Neuronal stem cell (in vitro differentiated cells): ENCODE results near the gene KLF2.

Experiments used
- DNase-seq: peaks from one replicate; pipeline ENCODE4 v3.0.0-alpha.2; 2013; ENCODE audit warnings: low spot score
- H2AFZ ChIP-seq: one replicate; pipeline ENCODE4 v1.6.1; 2013; ENCODE audit warnings: mild to moderate bottlenecking, low read length, inconsistent platforms
- H2AK5ac ChIP-seq: 2 replicates; pipeline ENCODE4 v1.6.1; 2013; ENCODE audit warnings: low read depth, mild to moderate bottlenecking, inconsistent platforms, low read length, moderate library complexity, mixed read lengths
- H2BK120ac ChIP-seq: 2 replicates; pipeline ENCODE4 v1.6.1; 2013; ENCODE audit warnings: low read depth, mild to moderate bottlenecking, inconsistent platforms, low read length, moderate library complexity, mixed read lengths
- H2BK12ac ChIP-seq: one replicate; pipeline ENCODE4 v1.6.1; 2013; ENCODE audit warnings: low read length, inconsistent platforms
- H2BK15ac ChIP-seq: 2 replicates; pipeline ENCODE4 v1.6.1; 2013; ENCODE audit warnings: mild to moderate bottlenecking, low read length, inconsistent platforms, mixed read lengths
- H2BK5ac ChIP-seq: one replicate; pipeline ENCODE4 v1.6.1; 2013; ENCODE audit warnings: inconsistent platforms, mild to moderate bottlenecking, low read length, moderate library complexity
- H3K14ac ChIP-seq: one replicate; pipeline ENCODE4 v1.6.1; 2013; ENCODE audit warnings: low read length, inconsistent platforms
- H3K18ac ChIP-seq: 2 replicates; pipeline ENCODE4 v1.6.1; 2013; ENCODE audit warnings: low read length, inconsistent platforms
- H3K23ac ChIP-seq: 2 replicates; pipeline ENCODE4 v1.6.1; 2013; ENCODE audit warnings: low read depth, mild to moderate bottlenecking, mixed read lengths, low read length, inconsistent platforms; ENCODE audit not compliant: poor library complexity
- H3K27ac ChIP-seq: replicated peaks from 3 replicates; pipeline ENCODE4 v1.5.1; 2013; ENCODE audit warnings: low read length, inconsistent platforms
- H3K27me3 ChIP-seq, 3 experiments: 2 replicates each; pipeline ENCODE4 v1.6.1; 2013; ENCODE audit warnings: low read length in 3 of 3, mild to moderate bottlenecking in 2 of 3, inconsistent platforms in 1 of 3, low read depth in 1 of 3, mixed read lengths in 1 of 3, moderate library complexity in 1 of 3; ENCODE audit not compliant: control insufficient read depth in 3 of 3, insufficient read depth in 3 of 3
- H3K36me3 ChIP-seq, 2 donors: replicated peaks in 1 of 2; 2 replicates each; pipeline ENCODE4 v1.6.1; 2013; ENCODE audit warnings: low read length in 2 of 2; ENCODE audit not compliant: control insufficient read depth in 2 of 2, insufficient read depth in 2 of 2
- H3K4ac ChIP-seq: 2 replicates; pipeline ENCODE4 v1.6.1; 2013; ENCODE audit warnings: inconsistent platforms, mild to moderate bottlenecking, low read length, moderate library complexity
- H3K4me1 ChIP-seq, 2 donors: 1 replicate in 1 of 2; 2 replicates in 1 of 2; pipeline ENCODE4 v1.6.1; 2013; ENCODE audit warnings: low read length in 2 of 2, low read depth in 1 of 2; ENCODE audit not compliant: control insufficient read depth in 2 of 2, insufficient read depth in 1 of 2
- H3K4me2 ChIP-seq: one replicate; pipeline ENCODE4 v1.6.1; 2013; ENCODE audit warnings: mild to moderate bottlenecking, low read length, inconsistent platforms; ENCODE audit not compliant: insufficient read depth, poor library complexity, severe bottlenecking
- H3K4me3 ChIP-seq, 2 donors: 2 replicates each; pipeline ENCODE4 v1.5.1; 2013; ENCODE audit warnings: low read length in 2 of 2, mild to moderate bottlenecking in 2 of 2, inconsistent platforms in 1 of 2, moderate library complexity in 1 of 2
- H3K79me1 ChIP-seq: one replicate; pipeline ENCODE4 v1.6.1; 2013; ENCODE audit warnings: low read depth, mild to moderate bottlenecking, inconsistent platforms, low read length, moderate library complexity
- H3K9ac ChIP-seq: one replicate; pipeline ENCODE4 v1.6.1; 2013; ENCODE audit warnings: mild to moderate bottlenecking, low read depth, low read length, inconsistent platforms; ENCODE audit not compliant: poor library complexity
- H3K9me3 ChIP-seq, 2 donors: replicated peaks in 1 of 2; 2 replicates each; pipeline versions ENCODE3 to v1.6.1; 2013; ENCODE audit warnings: low read length in 2 of 2, mild to moderate bottlenecking in 2 of 2, inconsistent platforms in 1 of 2, low read depth in 1 of 2, mixed read lengths in 1 of 2, moderate library complexity in 1 of 2; ENCODE audit not compliant: control insufficient read depth in 2 of 2, insufficient read depth in 1 of 2
- H4K8ac ChIP-seq: one replicate; pipeline ENCODE4 v1.6.1; 2013; ENCODE audit warnings: low read depth, mild to moderate bottlenecking, inconsistent platforms, low read length, moderate library complexity
- H4K91ac ChIP-seq: one replicate; pipeline ENCODE4 v1.6.1; 2013; ENCODE audit warnings: low read length, low read depth, mild to moderate bottlenecking, inconsistent platforms; ENCODE audit not compliant: poor library complexity
- WGBS, 2 donors: extraction: QIAGEN DNeasy Blood & Tissue Kit; methylation state at CpG; one replicate each; pipeline ENCODE4 v1.1.7; 2013; ENCODE audit warnings: missing lambda C conversion rate in 2 of 2, mixed read lengths in 1 of 2; ENCODE audit not compliant: insufficient read length in 2 of 2, insufficient replicate concordance in 1 of 2; ENCODE audit errors: extremely low coverage in 2 of 2; 5-methylcytosine and 5-hydroxymethylcytosine counted together

Gene KLF2

DNA sequence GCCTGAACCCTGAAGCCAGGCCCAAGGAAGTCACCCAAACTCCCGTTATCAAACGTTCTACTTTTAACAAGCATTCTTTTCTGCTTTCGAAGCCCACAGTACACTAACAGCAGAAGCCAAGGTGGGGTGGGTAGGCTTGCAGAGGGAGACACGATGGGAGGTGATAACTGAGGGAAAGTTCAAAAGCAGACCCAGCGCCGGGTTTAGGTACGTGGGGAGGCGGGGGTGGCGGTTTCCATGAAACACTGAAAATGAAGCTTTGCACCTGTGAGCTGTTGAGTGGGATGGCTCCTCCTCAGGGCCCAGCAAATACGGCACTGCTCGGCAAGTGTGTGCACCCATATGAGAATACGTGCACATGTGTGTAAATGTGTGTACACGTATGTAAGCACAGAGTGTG lies 49.8 kb downstream of the KLF2 start:
- no CpG with 5 or more reads among the region's 13 CpGs for WGBS, 2 donors
- H2BK12ac ChIP-seq: no peak overlapping the region
- H3K18ac ChIP-seq: no peak overlapping the region
- H3K36me3 ChIP-seq: peaks cover 27 to 77% of the 10 kb centered on the region in 2 donors
- no peak overlapping the region for H2BK5ac ChIP-seq
- H3K27ac ChIP-seq: no peak overlapping the region
- H3K4me1 ChIP-seq: no peaks in the 10 kb centered on the region
- no peak overlapping the region for H3K14ac ChIP-seq
- H3K4me2 ChIP-seq: no peak overlapping the region
- H4K8ac ChIP-seq: no peak overlapping the region
- DNase-seq: no peak
- no peak overlapping the region for H2AK5ac ChIP-seq
- H3K9ac ChIP-seq: no peak overlapping the region
- no peaks in the 10 kb centered on the region for H3K9me3 ChIP-seq
- no peaks in the 10 kb centered on the region for H3K27me3 ChIP-seq
- no peak overlapping the region for H2BK15ac ChIP-seq
- H2BK120ac ChIP-seq: no peak overlapping the region
- no peak overlapping the region for H3K4ac ChIP-seq
- H3K79me1 ChIP-seq: peaks cover 2% of the 10 kb centered on the region
- no peak overlapping the region for H3K4me3 ChIP-seq
- H3K23ac ChIP-seq: no peak overlapping the region
- no peak overlapping the region for H4K91ac ChIP-seq
- H2AFZ ChIP-seq: no peak overlapping the region

DNA sequence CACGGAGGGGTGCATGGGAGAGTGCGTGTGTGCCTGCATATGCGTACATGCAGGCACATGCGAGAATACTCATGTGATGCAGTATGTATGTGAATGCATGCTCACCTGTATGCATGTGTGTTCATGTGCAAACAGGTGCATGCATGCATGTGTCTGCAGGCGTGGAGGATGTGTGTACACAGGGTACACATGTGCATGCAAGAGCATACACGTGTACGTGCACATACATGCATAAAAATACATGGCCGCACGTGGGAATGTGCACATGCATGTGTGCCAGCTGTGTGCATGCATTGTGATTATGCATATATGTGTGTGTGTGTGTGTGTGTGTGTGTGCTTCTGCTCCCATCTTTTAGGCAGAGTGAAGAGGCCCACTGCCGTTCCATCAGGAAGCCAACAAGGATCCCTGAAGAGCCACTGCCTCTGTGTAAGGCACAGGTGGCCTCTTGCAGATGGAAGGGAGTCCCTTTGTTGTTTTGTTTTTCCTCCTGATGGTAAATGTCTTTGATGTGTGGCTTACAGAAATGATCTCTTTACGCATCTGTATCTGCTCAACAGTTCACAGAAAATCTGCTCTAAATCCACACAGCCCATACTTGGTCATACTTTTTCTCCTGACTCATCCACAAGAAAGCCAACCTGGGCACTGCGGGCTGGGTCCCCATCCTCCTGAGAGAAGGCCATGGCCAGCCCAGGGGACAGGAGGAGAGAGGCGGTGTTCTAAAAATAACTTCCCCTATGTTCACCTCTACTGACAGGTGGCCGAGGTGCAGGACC lies 50.7 kb downstream of the KLF2 start:
- peak overlapping the region; percentile 54 for H2BK5ac ChIP-seq
- no peaks in the 10 kb centered on the region for H3K9me3 ChIP-seq
- H3K9ac ChIP-seq: no peak overlapping the region
- peaks cover 27 to 77% of the 10 kb centered on the region in 2 donors for H3K36me3 ChIP-seq
- no peaks in the 10 kb centered on the region for H3K27me3 ChIP-seq
- no peak overlapping the region for H3K4ac ChIP-seq
- WGBS, 2 donors: no CpG with 5 or more reads among the region's 14 CpGs
- H3K18ac ChIP-seq: no peak overlapping the region
- DNase-seq: no peak
- no peak overlapping the region for H3K27ac ChIP-seq
- H2AK5ac ChIP-seq: no peak overlapping the region
- no peaks in the 10 kb centered on the region for H3K4me1 ChIP-seq
- no peak overlapping the region for H4K91ac ChIP-seq
- no peak overlapping the region for H2BK15ac ChIP-seq
- H3K14ac ChIP-seq: no peak overlapping the region
- no peak overlapping the region for H2BK12ac ChIP-seq
- H3K4me2 ChIP-seq: no peak overlapping the region
- H2AFZ ChIP-seq: no peak overlapping the region
- H2BK120ac ChIP-seq: no peak overlapping the region
- no peak overlapping the region for H3K23ac ChIP-seq
- peak overlapping the region in 1 of 2 donors; percentile 15 for H3K4me3 ChIP-seq
- H3K79me1 ChIP-seq: peaks cover 4% of the 10 kb centered on the region
- no peak overlapping the region for H4K8ac ChIP-seq

DNA sequence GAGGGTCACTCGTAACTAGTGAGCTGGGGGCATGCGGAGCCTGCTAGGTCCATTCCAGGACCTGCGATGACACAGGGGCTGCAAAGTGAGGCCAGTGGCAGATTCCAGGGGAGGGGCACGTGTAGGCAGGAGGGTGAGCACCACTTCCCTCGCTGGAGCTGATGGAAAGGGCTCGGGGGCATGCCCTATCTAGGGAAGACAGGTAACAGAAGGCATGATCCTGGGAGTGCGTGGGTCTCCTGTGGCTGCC lies 51.2 kb downstream of the KLF2 start:
- Histone ChIP-seq H2BK15ac (no peak overlapping the region), H3K79me1 (peaks cover 5% of the 10 kb centered on the region), H3K36me3 (peaks cover 27 to 81% of the 10 kb centered on the region in 2 donors), H3K18ac (no peak overlapping the region), H2BK5ac (peak overlapping the region; percentile 54), H3K4me3 (no peak overlapping the region), H3K9ac (no peak overlapping the region), H2BK120ac (no peak overlapping the region), H2AFZ (no peak overlapping the region), H3K4ac (no peak overlapping the region), H3K9me3 (no peaks in the 10 kb centered on the region), H4K91ac (no peak overlapping the region), H3K4me1 (no peaks in the 10 kb centered on the region), H3K14ac (no peak overlapping the region), H3K27me3 (no peaks in the 10 kb centered on the region), H2AK5ac (no peak overlapping the region), H4K8ac (no peak overlapping the region), H3K23ac (no peak overlapping the region), H3K4me2 (no peak overlapping the region), H3K27ac (no peak overlapping the region), H2BK12ac (no peak overlapping the region)
- no CpG with 5 or more reads among the region's 7 CpGs for WGBS, 2 donors
- DNase-seq: no peak

DNA sequence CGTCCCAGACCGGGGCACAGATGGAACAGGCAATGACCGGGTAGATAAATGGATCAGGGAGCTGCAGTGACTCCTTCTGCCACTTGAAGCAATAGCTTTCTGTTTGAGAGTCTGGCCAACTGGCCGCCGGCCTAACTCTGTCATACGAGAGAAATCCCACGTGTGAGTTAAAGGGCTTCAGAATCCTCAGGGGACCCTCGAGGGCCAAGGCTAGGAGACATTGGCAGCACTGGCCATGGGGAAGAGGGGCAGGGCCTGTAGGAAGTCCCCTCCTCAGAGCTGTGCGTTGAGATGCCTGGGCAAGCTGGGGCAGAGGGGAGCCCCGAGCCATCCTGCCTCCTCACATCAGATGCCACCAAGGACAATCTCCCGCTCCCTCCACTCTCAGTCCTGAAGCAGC lies 51.6 kb downstream of the KLF2 start:
- H2BK120ac ChIP-seq: no peak overlapping the region
- H2BK5ac ChIP-seq: no peak overlapping the region
- peaks cover 6% of the 10 kb centered on the region for H3K79me1 ChIP-seq
- H2AK5ac ChIP-seq: no peak overlapping the region
- H3K27me3 ChIP-seq: no peaks in the 10 kb centered on the region
- WGBS, 2 donors: no CpG with 5 or more reads among the region's 11 CpGs
- H4K8ac ChIP-seq: no peak overlapping the region
- no peak overlapping the region for H3K9ac ChIP-seq
- no peak overlapping the region for H3K23ac ChIP-seq
- no peaks in the 10 kb centered on the region for H3K4me1 ChIP-seq
- DNase-seq: no peak
- no peak overlapping the region for H3K4me3 ChIP-seq
- H3K4me2 ChIP-seq: no peak overlapping the region
- no peak overlapping the region for H3K14ac ChIP-seq
- H2BK12ac ChIP-seq: no peak overlapping the region
- no peak overlapping the region for H3K18ac ChIP-seq
- H2BK15ac ChIP-seq: no peak overlapping the region
- no peak overlapping the region for H4K91ac ChIP-seq
- no peak overlapping the region for H2AFZ ChIP-seq
- peaks cover 24 to 80% of the 10 kb centered on the region in 2 donors for H3K36me3 ChIP-seq
- H3K4ac ChIP-seq: no peak overlapping the region
- no peak overlapping the region for H3K27ac ChIP-seq
- no peaks in the 10 kb centered on the region for H3K9me3 ChIP-seq
